ENCODE measurements around the gene AMDHD2. TPM values are rescaled to one million over a fixed set of nuclear protein-coding genes. Genes with fewer than 3 reads are reported as not detected.

Gene AMDHD2
- total RNA-seq, 4 donors from 2014 or later: 26.7 to 35.9 (median 30.7) TPM

GRCh38 chr16:2482708-2483534 lies 37.2 kb upstream of the AMDHD2 start:
- TF ChIP-seq CTCF (IDR thresholded peaks at IDR 0.05): no peak
- no peak for DNase-seq (ENCODE audit: low spot score)
- peak; percentile 34 for ATAC-seq (ENCODE audit: low FRiP score)

- ATAC-seq (ENCODE audit: low FRiP score) (no peak), DNase-seq (ENCODE audit: low spot score) (no peak)
- no peak for TF ChIP-seq CTCF (IDR thresholded peaks at IDR 0.05)
These were observed 36.0 kb upstream of the AMDHD2 start for GRCh38 chr16:2483939-2484897.

GRCh38 chr16:2484898-2485508 lies 35.2 kb upstream of the AMDHD2 start:
- no peak for TF ChIP-seq CTCF (IDR thresholded peaks at IDR 0.05)
- DNase-seq (ENCODE audit: low spot score): no peak
- no peak for ATAC-seq (ENCODE audit: low FRiP score)

- ATAC-seq (ENCODE audit: low FRiP score): no peak
- DNase-seq (ENCODE audit: low spot score): no peak
- TF ChIP-seq CTCF (IDR thresholded peaks at IDR 0.05): no peak
These were observed 34.2 kb upstream of the AMDHD2 start for GRCh38 chr16:2485811-2486507.

GRCh38 chr16:2486645-2487516 lies 33.3 kb upstream of the AMDHD2 start:
- no peak for DNase-seq (ENCODE audit: low spot score)
- no peak for ATAC-seq (ENCODE audit: low FRiP score)
- no peak for TF ChIP-seq CTCF (IDR thresholded peaks at IDR 0.05)

GRCh38 chr16:2487517-2487842 lies 32.7 kb upstream of the AMDHD2 start:
- ATAC-seq (ENCODE audit: low FRiP score) (no peak), DNase-seq (ENCODE audit: low spot score) (no peak)
- no peak for TF ChIP-seq CTCF (IDR thresholded peaks at IDR 0.05)
